HG02571 (cell line): ENCODE measurements around the gene INPP5E.

Source experiments
- ATAC-seq: cut with Tn5 transposase; IDR thresholded peaks from one replicate; pipeline ENCODE4 v1.9.1; 2021; ENCODE audit warnings: mild to moderate bottlenecking, moderate library complexity; ENCODE audit not compliant: unreplicated experiment

The INPP5E gene

DNA sequence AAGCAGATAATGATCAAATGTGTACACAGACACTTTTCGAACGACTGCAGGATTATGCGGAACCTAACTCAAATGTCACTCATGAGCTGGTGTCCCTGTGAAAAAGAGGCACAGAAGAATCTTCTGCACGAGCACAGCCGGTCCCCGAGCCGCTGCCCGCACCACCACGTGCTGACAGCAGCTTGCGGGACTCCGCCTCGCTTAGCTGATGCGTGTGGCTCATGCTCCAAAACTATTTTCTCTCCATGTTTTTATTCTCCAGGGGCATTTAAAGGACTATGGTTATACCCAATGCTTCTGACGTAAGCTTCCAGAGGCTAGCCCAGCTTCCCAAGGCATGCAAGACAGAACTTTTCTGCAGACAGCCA, 33.7 kb upstream of the INPP5E start:
- no peak for ATAC-seq

DNA sequence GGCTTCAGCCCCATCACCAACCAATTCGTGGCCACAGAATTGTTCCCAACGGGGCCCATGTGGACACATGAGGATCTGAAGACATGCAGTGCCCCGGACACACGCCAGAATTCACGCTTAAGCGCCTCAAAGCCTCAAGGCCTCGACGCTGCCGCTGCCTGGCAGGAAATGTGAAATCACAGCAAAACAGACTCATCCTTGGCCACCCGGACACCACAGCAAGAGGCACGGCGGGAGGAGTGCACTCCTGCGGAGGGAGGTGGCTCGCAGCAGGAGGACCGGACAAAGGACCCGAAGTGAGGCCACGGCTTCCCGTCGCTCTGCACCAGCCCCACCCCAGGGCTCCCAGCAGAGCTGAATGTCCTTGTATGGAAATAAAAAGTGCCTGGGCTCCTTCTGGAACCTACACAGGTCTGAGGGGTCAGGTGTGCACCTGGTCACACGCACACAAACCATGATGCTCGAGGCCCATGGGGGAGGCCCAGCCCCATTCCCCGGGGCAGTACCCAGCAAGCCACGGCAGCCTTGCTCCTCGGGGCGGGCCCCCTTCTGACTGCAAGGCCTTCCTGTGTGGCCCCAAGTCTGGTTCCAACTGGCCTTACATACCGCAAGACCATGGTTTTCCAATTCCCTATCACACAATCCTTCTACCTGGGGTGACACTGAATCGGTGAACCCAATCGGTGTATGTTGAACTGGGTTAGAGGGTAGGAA, 33.2 kb upstream of the INPP5E start:
- no peak for ATAC-seq

DNA sequence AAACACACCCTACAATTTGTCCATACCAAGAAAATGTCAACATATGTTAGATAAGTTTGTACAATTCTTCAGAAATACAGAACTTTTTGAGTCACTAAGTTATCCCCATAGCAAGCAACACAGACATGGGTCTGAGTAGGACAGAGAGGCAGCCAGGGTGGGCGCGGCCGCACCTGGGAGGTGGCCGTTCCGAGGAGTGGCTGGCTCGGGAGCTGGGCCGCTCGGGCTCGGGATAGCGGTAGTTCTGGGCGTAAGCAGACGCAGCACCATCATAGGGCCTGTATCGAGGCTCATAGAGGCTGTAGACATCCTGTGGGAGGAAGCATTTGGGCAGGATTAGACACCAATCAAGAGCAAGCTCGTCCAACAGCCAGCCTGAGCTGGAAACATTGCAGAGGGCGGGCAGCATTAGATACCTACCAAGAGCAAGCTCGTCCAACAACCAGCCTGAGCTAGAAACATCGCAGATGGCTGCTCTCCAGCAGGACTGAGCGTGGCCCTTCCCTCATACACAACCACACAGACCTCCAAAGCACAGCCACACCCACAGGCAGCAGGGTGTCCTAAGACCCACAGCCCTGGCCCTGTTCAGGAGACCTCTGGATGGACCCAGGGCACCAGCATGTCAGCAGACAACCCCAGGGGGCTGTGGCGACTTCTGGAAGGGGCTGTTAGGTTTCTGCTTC, 32.3 kb upstream of the INPP5E start:
- no peak for ATAC-seq

DNA sequence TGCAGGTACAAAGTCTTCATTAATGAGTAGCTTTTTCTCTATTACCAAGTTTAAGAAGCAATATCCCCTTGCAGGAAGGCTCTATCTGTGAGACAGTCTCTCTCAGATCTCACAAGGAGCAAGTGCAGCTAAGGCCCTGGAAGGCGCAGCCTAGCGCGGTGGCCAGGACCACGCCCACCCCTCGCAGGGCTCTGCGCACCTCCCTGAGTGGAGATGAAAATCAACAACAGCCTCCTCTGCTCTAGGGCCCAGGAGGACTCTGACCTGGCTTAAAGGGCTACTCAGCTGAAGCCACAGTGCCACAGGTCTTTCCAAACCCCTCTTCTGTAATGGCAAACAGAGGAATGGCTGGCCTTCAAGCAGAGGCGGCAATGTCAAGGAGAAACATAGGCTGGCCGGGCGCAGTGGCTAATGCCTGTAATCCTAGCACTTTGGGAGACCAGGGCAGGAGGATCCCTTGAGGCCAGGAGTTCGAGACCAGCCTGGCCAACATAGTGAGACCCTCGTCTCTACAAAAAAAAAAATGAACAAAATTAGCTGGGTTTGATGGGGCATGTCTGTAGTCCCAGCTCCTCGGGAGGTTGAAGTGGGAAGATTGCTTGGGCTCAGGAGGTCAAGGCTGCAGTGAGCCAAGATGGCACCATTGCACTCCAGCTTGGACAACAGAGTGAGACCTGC, 31.3 kb upstream of the INPP5E start:
- ATAC-seq, result no peak

DNA sequence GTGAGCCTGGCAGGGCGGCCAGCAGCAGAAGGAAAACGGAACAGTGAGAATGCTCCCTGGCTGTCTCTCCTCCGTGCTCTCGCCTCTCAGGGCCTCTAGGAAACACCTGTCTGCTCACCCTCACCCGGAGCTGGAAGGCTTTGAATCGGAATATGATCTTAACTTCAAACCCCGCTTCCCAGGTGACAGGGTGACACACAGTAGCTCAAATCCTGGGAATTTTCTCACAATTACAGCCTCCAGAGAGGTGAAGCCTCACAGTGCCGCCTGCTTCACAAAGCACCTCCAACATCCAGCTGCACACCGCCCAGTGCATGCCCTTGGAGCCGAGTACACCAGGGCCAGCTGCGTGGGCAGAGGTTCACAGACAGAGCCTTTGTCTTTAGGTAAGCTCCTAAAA, 30.7 kb upstream of the INPP5E start:
- ATAC-seq, result no peak

DNA sequence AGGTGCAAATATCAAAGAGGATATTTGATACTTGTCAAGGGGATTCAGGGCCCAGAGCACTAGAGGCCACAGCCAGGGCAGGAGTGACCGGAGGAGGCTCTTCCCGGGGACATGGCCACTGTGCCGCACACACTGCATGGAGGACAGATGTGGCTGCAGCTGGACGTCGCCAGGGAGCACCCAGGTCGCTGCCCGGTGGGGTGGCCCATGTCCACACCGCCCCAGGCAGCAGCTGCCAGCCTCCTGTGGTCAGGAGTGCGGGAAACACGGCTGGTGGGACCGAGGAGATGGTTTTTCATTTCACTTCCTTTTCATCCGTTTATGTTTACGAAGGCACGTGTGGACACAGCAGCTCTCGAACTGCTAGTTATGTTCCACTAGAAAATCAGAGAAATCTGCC, 28.1 kb upstream of the INPP5E start:
- no peak for ATAC-seq

DNA sequence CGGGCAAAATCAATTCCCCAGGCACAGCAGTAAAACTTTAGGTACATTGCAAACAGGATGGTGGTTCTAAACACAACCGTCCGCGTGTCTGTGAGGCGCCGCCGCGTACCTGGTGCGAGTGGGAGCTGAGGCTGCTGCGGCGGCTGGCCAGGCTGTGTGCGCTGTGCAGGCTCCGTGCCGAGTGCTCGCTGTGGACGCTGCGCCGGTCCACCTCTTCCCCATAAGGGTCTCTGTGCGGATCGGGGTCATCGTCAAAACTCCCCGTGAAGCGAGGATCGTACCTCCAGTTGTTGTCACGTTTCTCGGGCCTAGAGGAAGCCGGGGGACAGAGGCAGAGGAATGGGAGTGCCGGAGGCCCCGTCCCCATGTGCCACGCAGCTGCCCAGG, 26.5 kb upstream of the INPP5E start:
- ATAC-seq, result no peak

DNA sequence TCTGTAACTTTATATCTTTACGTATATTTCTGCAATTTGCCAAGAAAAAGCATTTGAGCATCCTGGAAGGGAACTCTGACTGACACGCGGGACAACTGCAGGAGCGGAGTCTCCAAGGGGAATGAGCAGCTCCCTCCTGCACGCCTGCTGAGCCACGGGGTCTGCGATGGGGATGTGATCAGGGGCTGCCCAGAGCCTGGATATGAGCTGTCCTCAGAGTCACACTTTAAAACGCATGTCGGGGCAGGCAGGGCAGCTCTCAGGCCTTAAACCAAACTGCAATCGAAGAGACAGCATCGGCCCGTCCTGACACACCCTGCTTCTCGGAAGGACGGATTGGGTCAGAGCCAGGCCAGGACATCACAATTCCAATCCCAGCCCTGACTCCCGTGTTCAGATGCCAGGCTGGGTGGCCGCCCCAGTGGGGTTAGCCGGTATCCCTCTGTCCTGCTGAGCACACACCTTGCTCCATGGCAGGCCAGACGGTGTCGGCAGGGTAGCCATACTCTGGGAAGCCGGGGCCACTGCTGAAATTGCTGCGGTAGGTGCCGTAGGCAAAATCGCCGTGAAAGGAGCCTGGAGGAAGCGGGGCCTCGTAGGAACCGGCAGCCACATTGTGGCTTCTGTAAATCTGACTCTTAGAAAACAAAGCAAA, 26.0 kb upstream of the INPP5E start:
- no peak for ATAC-seq

DNA sequence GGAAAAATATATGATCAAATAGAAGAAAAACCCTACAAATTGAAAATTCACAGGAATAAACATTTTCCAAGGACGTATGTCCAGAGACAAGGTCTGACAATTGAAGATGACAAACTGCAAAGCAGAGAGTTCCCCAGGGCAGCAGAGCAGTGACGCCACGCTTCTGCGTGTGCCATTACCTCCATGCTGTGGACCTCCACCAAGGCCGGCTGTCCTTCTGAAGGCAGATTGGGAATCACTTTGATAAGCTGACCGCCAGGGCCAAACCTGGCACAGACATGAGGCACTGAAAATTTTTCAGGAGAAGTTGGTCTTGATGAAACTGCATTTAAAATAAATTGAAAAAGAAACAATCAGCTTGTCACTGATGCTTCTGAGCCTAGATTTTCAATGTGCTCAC, 24.6 kb upstream of the INPP5E start:
- no peak for ATAC-seq

DNA sequence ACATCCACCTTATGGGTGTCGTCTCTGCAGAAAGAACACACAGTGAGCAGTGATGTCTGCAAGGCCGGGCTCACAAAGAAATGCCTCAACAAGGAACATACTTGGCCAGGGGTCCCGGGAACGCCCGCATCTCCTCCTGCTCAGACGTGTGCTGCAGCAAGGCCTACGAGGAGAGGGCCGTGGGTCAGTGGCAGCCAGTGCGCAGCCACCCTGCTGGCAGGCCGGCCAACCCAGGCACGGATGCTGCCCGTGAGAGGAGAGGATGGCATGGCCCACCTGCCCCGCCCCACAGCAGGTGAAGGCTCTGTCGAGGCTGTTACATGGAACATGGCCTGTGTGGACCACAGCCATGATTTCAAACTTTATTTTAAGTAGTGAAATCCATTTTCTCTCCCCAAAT, 23.9 kb upstream of the INPP5E start:
- no peak for ATAC-seq

DNA sequence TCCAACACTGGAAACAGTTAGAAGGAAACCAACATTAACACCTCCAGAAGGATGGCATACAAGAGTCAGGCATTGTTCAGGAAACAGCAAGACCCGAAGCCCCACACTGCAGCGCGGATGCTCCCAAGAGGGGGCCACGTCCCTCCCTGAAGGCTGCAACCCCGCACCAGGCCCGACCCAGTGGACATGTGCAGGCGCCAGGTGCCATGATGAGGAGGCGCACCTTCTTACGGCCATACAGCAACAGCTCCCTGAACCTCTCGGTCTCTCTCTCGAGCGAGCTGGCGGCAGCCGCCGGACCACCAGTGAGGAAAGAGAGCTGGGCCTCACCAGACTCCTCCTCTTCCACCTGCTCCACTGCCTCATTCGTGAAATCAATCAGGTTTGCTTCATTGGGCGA, 23.0 kb upstream of the INPP5E start:
- no peak for ATAC-seq

DNA sequence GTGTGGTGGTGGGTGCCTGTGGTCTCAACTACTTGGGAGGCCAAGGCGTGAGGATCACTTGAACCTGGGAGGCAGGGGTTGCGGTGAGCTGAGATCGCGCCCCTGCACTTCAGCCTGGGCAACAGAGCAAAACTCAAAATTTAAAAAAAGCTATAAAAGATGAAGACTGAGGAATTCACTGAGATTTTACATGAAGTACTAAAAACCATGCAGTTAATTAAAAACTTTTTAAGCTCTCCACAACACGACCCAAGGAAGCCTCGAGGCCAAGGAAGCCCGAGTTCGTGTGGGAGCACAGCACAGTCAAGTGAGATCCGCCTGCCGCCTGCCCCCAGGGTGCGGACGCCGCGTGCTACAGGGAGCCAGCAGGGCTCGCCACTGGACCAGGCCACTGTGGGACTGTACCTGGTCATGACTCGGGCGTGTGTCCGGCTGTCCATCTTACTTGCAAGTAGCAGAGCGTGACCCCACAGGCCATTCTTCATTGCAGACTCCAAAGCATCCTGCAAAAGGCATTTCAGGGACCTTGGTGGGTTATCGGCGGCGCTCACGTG, 21.2 kb upstream of the INPP5E start:
- no peak for ATAC-seq

DNA sequence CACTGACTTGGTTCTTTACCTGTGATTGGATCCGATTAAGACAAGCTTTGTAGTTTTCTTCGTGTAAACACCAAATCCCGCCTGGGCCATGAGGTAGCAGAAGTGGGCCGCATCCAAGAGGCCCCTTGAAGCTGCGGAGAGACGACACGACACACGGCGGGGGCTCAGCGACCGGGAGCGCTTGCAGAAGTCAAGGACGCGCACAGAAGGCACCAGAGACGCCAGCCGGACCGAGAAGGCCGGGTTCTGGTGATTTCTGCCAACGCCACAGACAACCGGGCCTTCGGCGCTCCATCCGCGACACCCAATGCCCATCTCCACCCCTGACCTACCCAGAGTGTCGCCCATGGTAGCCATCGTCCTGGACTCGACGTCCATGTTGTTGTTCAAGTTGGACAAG, 19.8 kb upstream of the INPP5E start:
- no peak for ATAC-seq

DNA sequence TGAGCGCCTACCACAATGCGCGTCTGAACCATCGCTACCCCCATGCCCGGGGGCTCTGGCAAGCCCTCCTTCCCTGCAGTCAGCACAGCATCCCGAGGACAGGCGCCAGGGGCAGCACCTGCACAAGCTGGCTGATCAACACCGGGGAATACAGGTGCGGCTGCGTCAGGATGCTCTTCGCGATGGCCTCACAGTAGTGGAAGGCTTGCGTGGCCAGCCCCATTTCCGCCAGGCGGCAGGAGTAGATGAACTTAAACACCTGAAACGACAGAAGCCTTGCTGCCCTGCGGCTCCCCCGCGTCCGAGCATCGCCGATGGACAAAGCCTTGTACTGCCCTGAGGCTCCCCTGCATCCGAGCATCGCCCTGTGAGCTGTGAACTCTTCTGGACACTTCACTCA, 17.7 kb upstream of the INPP5E start:
- no peak for ATAC-seq

DNA sequence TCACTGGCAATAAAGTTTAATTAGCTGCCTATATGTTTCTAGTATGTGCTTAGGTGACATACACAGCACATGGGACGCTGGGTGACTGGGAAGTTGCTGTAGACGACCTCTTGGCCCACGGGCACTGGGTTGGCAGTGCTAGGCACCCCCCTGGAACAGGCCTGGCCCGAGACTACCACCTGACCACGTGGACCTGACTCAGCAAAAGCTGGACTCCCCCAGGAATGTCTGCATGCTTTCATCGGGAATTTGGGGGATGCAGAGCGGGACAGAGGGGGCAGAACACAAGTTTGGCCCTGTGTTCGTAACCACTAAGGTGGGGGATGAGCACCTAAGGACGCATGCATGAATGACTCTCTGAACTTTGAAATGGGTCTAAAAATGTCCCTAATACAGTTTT, 16.6 kb upstream of the INPP5E start:
- no peak for ATAC-seq

DNA sequence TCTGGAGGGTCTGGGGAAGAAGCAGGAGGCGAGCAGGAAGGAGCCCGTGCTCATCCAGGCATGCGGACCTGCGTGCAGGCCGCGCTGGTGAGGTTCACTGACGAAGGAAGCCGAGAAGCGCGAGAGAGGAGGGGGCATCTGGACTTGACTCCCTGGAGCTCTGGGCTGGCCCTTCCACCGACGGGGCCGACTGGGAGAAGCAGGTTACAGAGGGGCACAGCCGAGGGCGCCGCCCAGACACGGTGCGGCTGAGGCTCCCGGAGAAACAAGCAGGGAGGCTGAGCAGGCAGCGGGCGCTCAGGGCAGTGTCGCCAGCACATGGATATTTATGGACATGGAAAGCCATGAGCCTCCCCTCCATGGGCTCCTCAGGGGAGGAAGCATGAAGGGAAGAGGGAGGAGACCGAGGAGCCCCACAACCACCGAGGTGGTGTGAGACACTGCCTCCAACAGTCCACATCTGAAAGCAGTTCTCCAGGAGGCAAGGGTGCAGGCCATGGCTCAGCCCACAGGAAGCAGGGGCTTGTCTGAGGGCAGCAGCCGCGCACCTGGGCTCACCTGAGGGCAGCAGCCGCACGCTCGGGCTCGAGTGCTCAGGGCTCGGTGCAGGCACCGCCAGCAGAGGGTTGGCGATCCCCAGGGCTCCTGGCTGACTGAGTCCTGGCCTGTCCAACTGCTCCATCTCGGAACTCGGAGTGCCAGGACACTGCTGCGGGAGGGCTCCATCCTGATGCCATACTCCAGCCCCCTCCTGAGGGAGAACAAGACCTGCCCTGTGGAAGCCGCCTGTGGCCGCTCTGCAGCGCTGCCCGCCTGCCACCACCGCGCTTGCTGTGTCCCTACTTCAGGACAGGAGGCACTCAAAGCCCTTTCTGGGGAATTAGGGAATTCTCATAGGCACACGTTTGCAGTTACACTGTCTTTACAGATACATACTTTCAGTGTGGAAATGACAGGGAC, 15.7 kb upstream of the INPP5E start:
- no peak for ATAC-seq

DNA sequence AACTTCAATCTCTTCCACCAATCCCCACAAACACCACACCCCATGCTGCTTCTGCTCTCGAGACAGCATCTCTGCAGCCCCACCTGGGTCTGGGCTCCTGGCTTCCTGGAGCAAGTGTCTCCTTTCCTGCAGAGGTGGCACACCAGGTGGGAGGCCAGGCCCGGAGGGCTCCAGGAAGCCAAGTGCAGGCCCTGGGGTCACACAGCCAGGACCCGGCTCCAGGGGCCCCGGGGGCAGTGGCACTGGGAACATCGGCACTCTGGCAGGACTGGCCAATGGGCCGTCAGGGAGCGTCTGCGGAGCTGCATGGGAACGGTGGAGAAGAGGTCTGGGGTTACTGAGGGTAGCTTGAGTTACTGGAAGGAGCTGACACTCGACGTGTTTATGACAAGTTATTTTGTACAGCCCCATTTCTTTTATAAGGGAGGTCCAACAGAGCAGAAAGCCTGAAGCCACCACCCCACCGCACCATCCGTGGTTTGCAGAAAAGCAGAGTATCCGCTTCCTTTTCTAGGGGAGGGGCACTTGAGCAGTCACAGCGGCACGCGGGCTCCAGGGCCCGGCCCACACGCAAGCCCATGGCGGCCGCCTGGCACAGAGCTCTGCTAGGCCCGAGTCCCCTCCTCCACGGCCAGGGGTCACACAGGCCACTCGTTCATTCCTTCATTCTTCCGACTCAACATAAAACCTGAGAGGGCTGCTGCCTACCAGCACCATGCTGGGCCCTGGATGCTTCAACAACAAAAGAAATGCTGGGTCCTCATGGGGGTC, 14.6 kb upstream of the INPP5E start:
- ATAC-seq, result no peak

DNA sequence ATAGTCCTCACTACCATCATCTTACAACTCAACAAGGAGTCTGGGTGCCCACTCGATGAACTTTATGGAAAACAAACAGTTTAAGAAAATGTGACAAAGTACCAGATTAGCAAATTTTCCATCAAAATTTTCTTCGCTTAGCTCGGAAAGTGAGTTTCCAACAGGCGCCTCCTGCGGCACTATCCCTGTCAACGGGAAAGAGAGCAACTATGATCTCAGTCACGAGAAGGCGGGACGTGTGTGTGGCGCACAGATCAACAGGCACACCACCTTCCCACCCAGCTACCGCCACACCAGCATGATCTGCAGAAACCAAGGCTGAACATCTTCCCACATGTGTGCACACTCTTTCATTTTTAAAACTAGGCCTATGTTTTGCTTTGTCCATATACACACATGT, 13.7 kb upstream of the INPP5E start:
- no peak for ATAC-seq

DNA sequence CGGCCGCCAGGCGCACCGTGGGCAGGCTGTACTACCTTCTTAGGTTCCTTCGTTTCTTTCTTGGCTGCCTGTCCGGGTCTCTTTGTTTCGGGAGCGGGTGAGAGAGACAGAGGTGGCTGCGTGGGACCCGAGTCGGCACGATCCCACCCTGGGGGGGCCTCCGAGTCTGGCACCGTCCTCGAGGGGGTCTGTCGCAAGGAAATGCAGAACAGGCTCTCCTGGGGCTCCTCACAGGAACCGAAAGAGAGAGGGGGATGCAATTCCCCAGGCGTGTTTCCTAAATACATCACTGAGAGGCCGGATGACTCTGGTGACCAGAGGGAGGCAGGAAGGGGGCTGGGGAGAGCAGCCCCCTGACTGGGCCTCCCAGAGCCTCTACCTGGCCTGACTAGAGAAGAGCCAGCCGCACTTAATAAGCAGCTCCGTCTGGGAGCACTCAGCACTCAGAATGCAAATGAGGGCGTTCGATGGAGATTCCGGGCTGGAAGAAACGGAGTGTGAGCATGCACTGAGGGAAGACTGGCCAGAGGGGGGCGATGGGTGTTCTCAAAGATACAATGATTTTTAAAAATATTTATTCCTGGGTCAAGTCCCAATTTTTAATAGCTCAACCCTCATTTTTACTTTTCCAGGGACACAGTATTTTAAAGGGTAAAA, 11.7 kb upstream of the INPP5E start:
- no peak for ATAC-seq
